ENCODE data around the gene F13A1. TPM values are rescaled to one million over a fixed set of nuclear protein-coding genes. Genes with fewer than 3 reads are reported as not detected.

Gene F13A1
- total RNA-seq, 1 experiment from 2014 or later, result 1.3 TPM

- DNase-seq, result peak; percentile 43
- Histone ChIP-seq H3K27me3 (ENCODE audit: control insufficient read depth, insufficient read depth, low read length) (no peaks in the 10 kb centered on the region), H3K36me3 (replicated peaks; ENCODE audit: control insufficient read depth, insufficient read depth, low read length) (no peaks in the 10 kb centered on the region), H3K4me3 (ENCODE audit: insufficient read depth, low read depth, low read length) (no peak overlapping the region)
Measured at GRCh38 chr6:6169141-6169540, 151.3 kb downstream of the F13A1 start.

- Histone ChIP-seq H3K36me3 (replicated peaks; ENCODE audit: control insufficient read depth, insufficient read depth, low read length) (no peaks in the 10 kb centered on the region), H3K27me3 (ENCODE audit: control insufficient read depth, insufficient read depth, low read length) (no peaks in the 10 kb centered on the region), H3K4me3 (ENCODE audit: insufficient read depth, low read depth, low read length) (no peak overlapping the region)
- DNase-seq, result no peak
Measured at GRCh38 chr6:6166064-6166463, 154.4 kb downstream of the F13A1 start.

GRCh38 chr6:6164367-6164766 lies 156.1 kb downstream of the F13A1 start:
- Histone ChIP-seq H3K4me3 (ENCODE audit: insufficient read depth, low read depth, low read length) (no peak overlapping the region), H3K27me3 (ENCODE audit: control insufficient read depth, insufficient read depth, low read length) (no peaks in the 10 kb centered on the region), H3K36me3 (replicated peaks; ENCODE audit: control insufficient read depth, insufficient read depth, low read length) (no peaks in the 10 kb centered on the region)
- no peak for DNase-seq

GRCh38 chr6:6154335-6154734 lies 166.1 kb downstream of the F13A1 start:
- H3K4me3 ChIP-seq (ENCODE audit: insufficient read depth, low read depth, low read length), result no peak overlapping the region

GRCh38 chr6:6152060-6152459 lies 168.4 kb downstream of the F13A1 start:
- Histone ChIP-seq H3K36me3 (replicated peaks; ENCODE audit: control insufficient read depth, insufficient read depth, low read length) (no peaks in the 10 kb centered on the region), H3K27me3 (ENCODE audit: control insufficient read depth, insufficient read depth, low read length) (no peaks in the 10 kb centered on the region), H3K4me3 (ENCODE audit: insufficient read depth, low read depth, low read length) (no peak overlapping the region)
- DNase-seq, result no peak

More at GRCh38 chr6:6154335-6154734, 166.1 kb downstream of the F13A1 start:
- no peaks in the 10 kb centered on the region for H3K36me3 ChIP-seq (replicated peaks; ENCODE audit: control insufficient read depth, insufficient read depth, low read length)
- DNase-seq, result no peak
- H3K27me3 ChIP-seq (ENCODE audit: control insufficient read depth, insufficient read depth, low read length), result no peaks in the 10 kb centered on the region

- no peak for DNase-seq
- H3K27me3 ChIP-seq (ENCODE audit: control insufficient read depth, insufficient read depth, low read length), result no peaks in the 10 kb centered on the region
- no peaks in the 10 kb centered on the region for H3K36me3 ChIP-seq (replicated peaks; ENCODE audit: control insufficient read depth, insufficient read depth, low read length)
- no peak overlapping the region for H3K4me3 ChIP-seq (ENCODE audit: insufficient read depth, low read depth, low read length)
Measured at GRCh38 chr6:6148192-6148815, 172.2 kb downstream of the F13A1 start.

GRCh38 chr6:6131492-6132109 lies 188.9 kb downstream of the F13A1 start:
- DNase-seq, result peak; percentile 55
- Histone ChIP-seq H3K36me3 (replicated peaks; ENCODE audit: control insufficient read depth, insufficient read depth, low read length) (no peaks in the 10 kb centered on the region), H3K4me3 (ENCODE audit: insufficient read depth, low read depth, low read length) (no peak overlapping the region), H3K27me3 (ENCODE audit: control insufficient read depth, insufficient read depth, low read length) (no peaks in the 10 kb centered on the region)

- no peaks in the 10 kb centered on the region for H3K36me3 ChIP-seq (replicated peaks; ENCODE audit: control insufficient read depth, insufficient read depth, low read length)
- DNase-seq, result no peak
- no peak overlapping the region for H3K4me3 ChIP-seq (ENCODE audit: insufficient read depth, low read depth, low read length)
- H3K27me3 ChIP-seq (ENCODE audit: control insufficient read depth, insufficient read depth, low read length), result no peaks in the 10 kb centered on the region
Measured at GRCh38 chr6:6125495-6125894, 195.0 kb downstream of the F13A1 start.

- DNase-seq, result no peak
- Histone ChIP-seq H3K36me3 (replicated peaks; ENCODE audit: control insufficient read depth, insufficient read depth, low read length) (no peaks in the 10 kb centered on the region), H3K27me3 (ENCODE audit: control insufficient read depth, insufficient read depth, low read length) (no peaks in the 10 kb centered on the region), H3K4me3 (ENCODE audit: insufficient read depth, low read depth, low read length) (no peak overlapping the region)
Measured at GRCh38 chr6:6123803-6124202, 196.7 kb downstream of the F13A1 start.

- no peaks in the 10 kb centered on the region for H3K27me3 ChIP-seq (ENCODE audit: control insufficient read depth, insufficient read depth, low read length)
- H3K4me3 ChIP-seq (ENCODE audit: insufficient read depth, low read depth, low read length), result no peak overlapping the region
- no peak for DNase-seq
- H3K36me3 ChIP-seq (replicated peaks; ENCODE audit: control insufficient read depth, insufficient read depth, low read length), result no peaks in the 10 kb centered on the region
Measured at GRCh38 chr6:6121943-6122342, 198.5 kb downstream of the F13A1 start.

- Histone ChIP-seq H3K36me3 (replicated peaks; ENCODE audit: control insufficient read depth, insufficient read depth, low read length) (no peaks in the 10 kb centered on the region), H3K27me3 (ENCODE audit: control insufficient read depth, insufficient read depth, low read length) (no peaks in the 10 kb centered on the region), H3K4me3 (ENCODE audit: insufficient read depth, low read depth, low read length) (no peak overlapping the region)
- peak; percentile 34 for DNase-seq
Measured at GRCh38 chr6:6105472-6106036, 214.9 kb downstream of the F13A1 start.
